Right lobe of liver (tissue), 4 donors: ENCODE measurements around the gene GLE1.

Experiments used
- CTCF ChIP-seq, 4 donors: fragments of 200-600 bp in 3 of 4; fragments of 450-650 bp in 1 of 4; IDR thresholded peaks; one replicate each; pipeline versions ENCODE4 v1.5.1 to v1.8.0; 2016 to 2022; ENCODE audit warnings: antibody characterized with exemption in 4 of 4, mild to moderate bottlenecking in 2 of 4
- POLR2A ChIP-seq: fragments of 450-650 bp; IDR thresholded peaks from one replicate; pipeline ENCODE4 v1.6.1; 2017; ENCODE audit warnings: antibody characterized with exemption, mild to moderate bottlenecking
- donor health status: DM: no; HTN: no; CAD: no.
- donor health status: DM: no; HTN: no; CAD: no.
- donor health status: DM: no; HTN: yes; CAD: no.

- TF ChIP-seq CTCF (IDR thresholded peaks at IDR 0.05) (no peak), POLR2A (no peak)
Observed at GRCh38 chr9:128503870-128504269, 649 bp upstream of the GLE1 start.
